H9 (cell line): ENCODE data around the gene KRTAP16-1. TPM values are rescaled to one million over a fixed set of nuclear protein-coding genes. Genes with fewer than 3 reads are reported as not detected.

ENCODE experiments used
- DNase-seq: peaks from one replicate; pipeline ENCODE4 v3.0.0-alpha.2; 2017
- H2AFZ ChIP-seq: one replicate; pipeline ENCODE4 v1.6.1; 2013; ENCODE audit warnings: mild to moderate bottlenecking, low read length, control low read depth, moderate library complexity
- H2AK5ac ChIP-seq: 2 replicates; pipeline ENCODE4 v1.6.1; 2013; ENCODE audit warnings: low read length, control low read depth, mixed read lengths; ENCODE audit not compliant: insufficient read length
- H2BK120ac ChIP-seq: one replicate; pipeline ENCODE4 v1.6.1; 2013; ENCODE audit warnings: low read depth, mild to moderate bottlenecking, low read length, control low read depth, inconsistent platforms; ENCODE audit not compliant: poor library complexity, severe bottlenecking
- H2BK12ac ChIP-seq: 2 replicates; pipeline ENCODE4 v1.6.1; 2013; ENCODE audit warnings: low read length, control low read depth, mixed read lengths, low read depth; ENCODE audit not compliant: insufficient read length
- H2BK15ac ChIP-seq: 2 replicates; pipeline ENCODE4 v1.6.1; 2013; ENCODE audit warnings: low read depth, low read length, control low read depth
- H2BK20ac ChIP-seq: one replicate; pipeline ENCODE4 v1.6.1; 2013; ENCODE audit warnings: low read depth, mild to moderate bottlenecking, low read length, control low read depth, inconsistent platforms; ENCODE audit not compliant: poor library complexity, severe bottlenecking
- H2BK5ac ChIP-seq: 2 replicates; pipeline ENCODE4 v1.6.1; 2013; ENCODE audit warnings: low read length, control low read depth, mixed read lengths; ENCODE audit not compliant: insufficient read length
- H3K14ac ChIP-seq: 2 replicates; pipeline ENCODE4 v1.6.1; 2013; ENCODE audit warnings: low read length, control low read depth; ENCODE audit not compliant: insufficient read depth
- H3K18ac ChIP-seq: 2 replicates; pipeline ENCODE4 v1.6.1; 2013; ENCODE audit warnings: low read depth, mild to moderate bottlenecking, mixed read lengths, low read length, control low read depth; ENCODE audit not compliant: insufficient read length
- H3K23ac ChIP-seq: 2 replicates; pipeline ENCODE4 v1.6.1; 2013; ENCODE audit warnings: low read length, control low read depth, mixed read lengths, low read depth; ENCODE audit not compliant: insufficient read length
- H3K23me2 ChIP-seq: 2 replicates; pipeline ENCODE4 v1.6.1; 2013; ENCODE audit warnings: low read depth, mild to moderate bottlenecking, mixed read lengths, low read length, control low read depth; ENCODE audit not compliant: insufficient read length, poor library complexity, severe bottlenecking
- H3K27ac ChIP-seq: 2 replicates; pipeline ENCODE4 v1.5.1; 2013; ENCODE audit warnings: low read length, control low read depth, mixed read lengths, low read depth; ENCODE audit not compliant: insufficient read length
- H3K27me3 ChIP-seq: 2 replicates; pipeline ENCODE4 v1.6.1; 2013; ENCODE audit warnings: low read length, control low read depth, inconsistent platforms; ENCODE audit not compliant: insufficient read depth
- H3K4ac ChIP-seq: 2 replicates; pipeline ENCODE4 v1.6.1; 2013; ENCODE audit warnings: low read depth, mild to moderate bottlenecking, control low read depth, inconsistent platforms, low read length, moderate library complexity
- H3K4me1 ChIP-seq: 2 replicates; pipeline ENCODE4 v1.6.1; 2013; ENCODE audit warnings: low read length, control low read depth, inconsistent platforms; ENCODE audit not compliant: insufficient read depth
- H3K4me2 ChIP-seq: 2 replicates; pipeline ENCODE4 v1.6.1; 2013; ENCODE audit warnings: low read length, control low read depth, mixed read lengths; ENCODE audit not compliant: insufficient read length, insufficient read depth
- H3K56ac ChIP-seq: 2 replicates; pipeline ENCODE4 v1.6.1; 2013; ENCODE audit warnings: low read depth, mild to moderate bottlenecking, mixed read lengths, low read length, control low read depth; ENCODE audit not compliant: insufficient read length
- H3K79me1 ChIP-seq: 2 replicates; pipeline ENCODE4 v1.6.1; 2013; ENCODE audit warnings: low read depth, mild to moderate bottlenecking, moderate library complexity, low read length, control low read depth, inconsistent platforms; ENCODE audit not compliant: insufficient read depth, poor library complexity, severe bottlenecking
- H3K79me2 ChIP-seq: 2 replicates; pipeline ENCODE4 v1.6.1; 2013; ENCODE audit warnings: low read length, control low read depth, inconsistent platforms; ENCODE audit not compliant: insufficient read depth
- H3K9ac ChIP-seq: 2 replicates; pipeline ENCODE4 v1.6.1; 2013; ENCODE audit warnings: low read length, control low read depth, mixed read lengths; ENCODE audit not compliant: insufficient read length; ENCODE audit errors: extremely low read depth
- H3K9me3 ChIP-seq: one replicate; pipeline ENCODE4 v1.6.1; 2013; ENCODE audit warnings: low read depth, low read length, inconsistent platforms; ENCODE audit not compliant: control insufficient read depth
- H3T11ph ChIP-seq: one replicate; pipeline ENCODE4 v1.6.1; 2013; ENCODE audit warnings: mild to moderate bottlenecking, low read length, control low read depth, inconsistent platforms
- H4K20me1 ChIP-seq: one replicate; pipeline ENCODE4 v1.6.1; 2013; ENCODE audit not compliant: control insufficient read depth, insufficient read length, insufficient read depth
- H4K5ac ChIP-seq: 2 replicates; pipeline ENCODE4 v1.6.1; 2013; ENCODE audit warnings: low read depth, mild to moderate bottlenecking, mixed read lengths, low read length, control low read depth; ENCODE audit not compliant: insufficient read length
- H4K8ac ChIP-seq: replicated peaks from 2 replicates; pipeline ENCODE4 v1.6.1; 2013; ENCODE audit warnings: low read length, control low read depth, mixed read lengths, low read depth; ENCODE audit not compliant: insufficient read length
- H4K91ac ChIP-seq: 2 replicates; pipeline ENCODE4 v1.6.1; 2013; ENCODE audit warnings: low read depth, mild to moderate bottlenecking, moderate library complexity, mixed read lengths, low read length, control low read depth; ENCODE audit not compliant: insufficient read length
- H3K27ac Mint-ChIP-seq, 3 experiments: 2 replicates in 2 of 3; 3 replicates in 1 of 3; pipeline ENCODE4 v1.8.0; 2020 to 2021; ENCODE audit warnings: mixed read lengths in 3 of 3, mild to moderate bottlenecking in 1 of 3, moderate library complexity in 1 of 3
- H3K27me3 Mint-ChIP-seq: 2 replicates; pipeline ENCODE4 v1.8.0; 2021; ENCODE audit warnings: low read depth, mild to moderate bottlenecking, moderate library complexity, mixed read lengths
- H3K36me3 Mint-ChIP-seq, 3 experiments: 2 replicates in 2 of 3; 3 replicates in 1 of 3; pipeline ENCODE4 v1.8.0; 2020 to 2021; ENCODE audit warnings: low read depth in 3 of 3, mixed read lengths in 3 of 3; ENCODE audit not compliant: insufficient read depth in 1 of 3
- H3K4me1 Mint-ChIP-seq, 2 experiments: 2 replicates each; pipeline ENCODE4 v1.8.0; 2020; ENCODE audit warnings: mixed read lengths in 2 of 2
- H3K4me3 Mint-ChIP-seq, 2 experiments: 2 replicates in 1 of 2; 3 replicates in 1 of 2; pipeline ENCODE4 v1.8.0; 2020 to 2021; ENCODE audit warnings: mild to moderate bottlenecking in 2 of 2, mixed read lengths in 2 of 2, moderate library complexity in 1 of 2
- H3K9me3 Mint-ChIP-seq, 2 experiments: 2 replicates in 1 of 2; 3 replicates in 1 of 2; pipeline ENCODE4 v1.8.0; 2020; ENCODE audit warnings: mild to moderate bottlenecking in 2 of 2, mixed read lengths in 2 of 2, moderate library complexity in 1 of 2
- WGBS: extraction: QIAGEN DNeasy Blood & Tissue Kit; methylation state at CpG from one replicate; pipeline ENCODE4 v1.1.7; 2013; ENCODE audit warnings: missing lambda C conversion rate, low lambda C conversion rate, mixed read lengths; ENCODE audit not compliant: insufficient read length; ENCODE audit errors: extremely low coverage; 5-methylcytosine and 5-hydroxymethylcytosine counted together
- total RNA-seq: library from RNA; stranded (reverse); gene quantifications from 2 replicates; pipeline ENCODE4 v1.2.1, GENCODE V29; 2021
- TF ChIP-seq, protein P1 (sequence below): fragments of 200-600 bp; sonication (generic); conservative IDR thresholded peaks from 3 replicates; pipeline ENCODE4 v1.8.0; 2021; ENCODE audit warnings: antibody characterized with exemption, mild to moderate bottlenecking

KRTAP16-1 gene
- total RNA-seq, 1 experiment from 2014 or later, result not detected

GRCh38 chr17:41340494-41340893 is 31.4 kb upstream of the KRTAP16-1 start:
- no peak overlapping the region for H3K27ac Mint-ChIP-seq
- no peak overlapping the region; the same call in 1 of the 2 replicates for H3K14ac ChIP-seq
- H3K9me3 Mint-ChIP-seq, result peaks cover 13 to 20% of the 10 kb centered on the region in 2 experiments
- H3K56ac ChIP-seq, result no peak overlapping the region
- H3T11ph ChIP-seq, result no peak overlapping the region
- no peak overlapping the region for H2BK5ac ChIP-seq
- H3K36me3 Mint-ChIP-seq, result peaks cover 2 to 19% (median 3%) of the 10 kb centered on the region in 3 experiments
- H3K79me2 ChIP-seq, result no peaks in the 10 kb centered on the region
- no peak overlapping the region for H2AFZ ChIP-seq
- H3K27ac ChIP-seq, result no peak overlapping the region
- no peaks in the 10 kb centered on the region for H3K79me1 ChIP-seq
- H2BK15ac ChIP-seq, result no peak overlapping the region
- H4K91ac ChIP-seq, result no peak overlapping the region
- H4K20me1 ChIP-seq, result no peaks in the 10 kb centered on the region
- H3K27me3 ChIP-seq, result no peaks in the 10 kb centered on the region
- H4K5ac ChIP-seq, result no peak overlapping the region
- H3K4me1 ChIP-seq, result no peaks in the 10 kb centered on the region
- no peak for DNase-seq
- no peak overlapping the region for H3K4me3 Mint-ChIP-seq
- no peak overlapping the region for H3K4me2 ChIP-seq
- TF ChIP-seq, protein P1, sequence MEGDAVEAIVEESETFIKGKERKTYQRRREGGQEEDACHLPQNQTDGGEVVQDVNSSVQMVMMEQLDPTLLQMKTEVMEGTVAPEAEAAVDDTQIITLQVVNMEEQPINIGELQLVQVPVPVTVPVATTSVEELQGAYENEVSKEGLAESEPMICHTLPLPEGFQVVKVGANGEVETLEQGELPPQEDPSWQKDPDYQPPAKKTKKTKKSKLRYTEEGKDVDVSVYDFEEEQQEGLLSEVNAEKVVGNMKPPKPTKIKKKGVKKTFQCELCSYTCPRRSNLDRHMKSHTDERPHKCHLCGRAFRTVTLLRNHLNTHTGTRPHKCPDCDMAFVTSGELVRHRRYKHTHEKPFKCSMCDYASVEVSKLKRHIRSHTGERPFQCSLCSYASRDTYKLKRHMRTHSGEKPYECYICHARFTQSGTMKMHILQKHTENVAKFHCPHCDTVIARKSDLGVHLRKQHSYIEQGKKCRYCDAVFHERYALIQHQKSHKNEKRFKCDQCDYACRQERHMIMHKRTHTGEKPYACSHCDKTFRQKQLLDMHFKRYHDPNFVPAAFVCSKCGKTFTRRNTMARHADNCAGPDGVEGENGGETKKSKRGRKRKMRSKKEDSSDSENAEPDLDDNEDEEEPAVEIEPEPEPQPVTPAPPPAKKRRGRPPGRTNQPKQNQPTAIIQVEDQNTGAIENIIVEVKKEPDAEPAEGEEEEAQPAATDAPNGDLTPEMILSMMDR, result no peak
- H3K4ac ChIP-seq, result no peak overlapping the region
- no peaks in the 10 kb centered on the region for H3K23me2 ChIP-seq
- H3K18ac ChIP-seq, result no peak overlapping the region
- peaks cover 17% of the 10 kb centered on the region for H3K27me3 Mint-ChIP-seq
- H2BK20ac ChIP-seq, result no peak overlapping the region
- H3K4me1 Mint-ChIP-seq, result no peaks in the 10 kb centered on the region
- no peak overlapping the region for H2BK120ac ChIP-seq
- no peak overlapping the region for H3K9ac ChIP-seq
- no peak overlapping the region for H2BK12ac ChIP-seq
- no peak overlapping the region for H2AK5ac ChIP-seq
- WGBS, result no CpG with 5 or more reads among the region's 3 CpGs
- H3K23ac ChIP-seq, result no peak overlapping the region
- no peaks in the 10 kb centered on the region for H3K9me3 ChIP-seq
- no peak overlapping the region for H4K8ac ChIP-seq
